ENCODE measurements around the gene GALT. TPM values are rescaled to one million over a fixed set of nuclear protein-coding genes. Genes with fewer than 3 reads are reported as not detected.

GALT gene
- total RNA-seq, 4 donors from 2014 or later: 8.1 to 23.6 (median 20.0) TPM

- DNase-seq (peak in 1 of 2 donors; percentile 70), ATAC-seq (peak; percentile 63 to 69)
- H3K4me1 ChIP-seq: peaks cover 23 to 30% of the 10 kb centered on the region in 2 donors
- H3K4me3 ChIP-seq: peak overlapping the region; percentile 67 to 89 (median 81)
- peak overlapping the region; percentile 93 to 98 (median 96) for H3K27ac ChIP-seq
- no peaks in the 10 kb centered on the region for H3K9me3 ChIP-seq
- intact Hi-C loops (cut with DNase I; ENCODE audit: low total_unique reads): loop anchor here (1.0 kb wide), 2 partner anchors 16 to 21 kb away; partner anchors contain the start of gene ARID3C
- TF ChIP-seq CTCF (IDR thresholded peaks at IDR 0.05 in 4 of 5, conservative IDR thresholded peaks at IDR 0.05 in 1 of 5) (peak; percentile 72 to 87 (median 84)), POLR2A (IDR thresholded peaks at IDR 0.05) (no peak)
- in situ Hi-C loops (cut with MboI; ENCODE audit: low sequenced_read_pairs in 4 of 4): loop anchor here in 1 of 4 donors (25.0 kb wide), 1 partner anchor 101 kb away; the partner anchor contains the start of gene ENHO
- H3K27me3 ChIP-seq: no peaks in the 10 kb centered on the region
- H3K36me3 ChIP-seq: peaks cover 0 to 31% of the 10 kb centered on the region in 2 donors
Measured at GRCh38 chr9:34612788-34613390, 33.6 kb upstream of the GALT start.

GRCh38 chr9:34615132-34615531, 31.3 kb upstream of the GALT start:
- ATAC-seq (no peak), DNase-seq (no peak)
- Histone ChIP-seq H3K27me3 (no peaks in the 10 kb centered on the region), H3K27ac (no peak overlapping the region), H3K9me3 (no peaks in the 10 kb centered on the region), H3K36me3 (peaks cover 0 to 40% of the 10 kb centered on the region in 2 donors), H3K4me1 (peaks cover 30 to 32% of the 10 kb centered on the region in 2 donors), H3K4me3 (no peak overlapping the region)
- no peak for TF ChIP-seq CTCF (IDR thresholded peaks at IDR 0.05 in 4 of 5, conservative IDR thresholded peaks at IDR 0.05 in 1 of 5)
- TF ChIP-seq POLR2A (IDR thresholded peaks at IDR 0.05): no peak
- in situ Hi-C loops (cut with MboI; ENCODE audit: low sequenced_read_pairs in 4 of 4): loop anchor here in 1 of 4 donors (25.0 kb wide), 1 partner anchor 103 kb away; the partner anchor contains the start of gene ENHO
- intact Hi-C loops (cut with DNase I; ENCODE audit: low total_unique reads): no loop called here

- in situ Hi-C loops (cut with MboI; ENCODE audit: low sequenced_read_pairs in 4 of 4) (loop anchor here in 1 of 4 donors (25.0 kb wide), 1 partner anchor 108 kb away; the partner anchor contains the start of gene ENHO), intact Hi-C loops (cut with DNase I; ENCODE audit: low total_unique reads) (loop anchor here (2.0 kb wide), 1 partner anchor 16 kb away; the partner anchor contains the start of gene SIGMAR1)
- peak; percentile 90 to 93 for DNase-seq
- Histone ChIP-seq H3K27me3 (peaks cover 33 to 39% (median 37%) of the 10 kb centered on the region in 3 donors), H3K27ac (peak within 1 kb of the TSS; percentile 44 to 71 (median 63)), H3K9me3 (no peaks in the 10 kb centered on the region), H3K4me3 (peak within 1 kb of the TSS; percentile 76 to 94 (median 93)), H3K36me3 (peaks cover 0 to 30% of the 10 kb centered on the region in 2 donors), H3K4me1 (peaks cover 8 to 15% of the 10 kb centered on the region in 2 donors)
- TF ChIP-seq POLR2A (IDR thresholded peaks at IDR 0.05) (peak in 1 of 2 donors; percentile 24), CTCF (IDR thresholded peaks at IDR 0.05 in 4 of 5, conservative IDR thresholded peaks at IDR 0.05 in 1 of 5) (peak in 1 of 5 experiments; percentile 20)
- peak; percentile 99 to 100 for ATAC-seq
Measured at GRCh38 chr9:34620061-34620994, 26.1 kb upstream of the GALT start, which contains the start of gene DCTN3. Gene DCTN3, minus strand, starts transcription at chr9:34620495. Its CDS starts 31 bp downstream, at chr9:34620464.

- intact Hi-C loops (cut with DNase I; ENCODE audit: low total_unique reads) (no loop called here), in situ Hi-C loops (cut with MboI; ENCODE audit: low sequenced_read_pairs in 4 of 4) (loop anchor here in 1 of 4 donors (25.0 kb wide), 1 partner anchor 111 kb away; the partner anchor contains the start of gene ENHO)
- peaks cover 15 to 16% of the 10 kb centered on the region in 2 donors for H3K4me1 ChIP-seq
- H3K27me3 ChIP-seq: peaks cover 65 to 72% (median 69%) of the 10 kb centered on the region in 3 donors
- no peaks in the 10 kb centered on the region for H3K9me3 ChIP-seq
- ATAC-seq (no peak), DNase-seq (no peak)
- H3K27ac ChIP-seq: no peak overlapping the region
- peak overlapping the region in 1 of 4 donors; percentile 20 for H3K4me3 ChIP-seq
- H3K36me3 ChIP-seq: peaks cover 0 to 3% of the 10 kb centered on the region in 2 donors
- TF ChIP-seq POLR2A (IDR thresholded peaks at IDR 0.05) (no peak), CTCF (IDR thresholded peaks at IDR 0.05 in 4 of 5, conservative IDR thresholded peaks at IDR 0.05 in 1 of 5) (no peak)
Measured at GRCh38 chr9:34623374-34624235, 22.9 kb upstream of the GALT start.
